ENCODE results near the gene TMEM98. TPM values are rescaled to one million over a fixed set of nuclear protein-coding genes. Genes with fewer than 3 reads are reported as not detected.
A peak's percentile ranks its signal among the peaks of the same experiment; 100 is the strongest.

The TMEM98 gene
- total RNA-seq, 6 donors from 2014 or later = 35.6 to 101 (median 58.5) TPM

- no peaks in the 10 kb centered on the region for H3K36me3 ChIP-seq
- no peaks in the 10 kb centered on the region for H3K27me3 ChIP-seq
- TF ChIP-seq POLR2AphosphoS5 (IDR thresholded peaks at IDR 0.05) (no peak), EP300 (IDR thresholded peaks at IDR 0.05) (no peak), POLR2A (IDR thresholded peaks at IDR 0.05) (no peak)
- TF ChIP-seq, protein P1, sequence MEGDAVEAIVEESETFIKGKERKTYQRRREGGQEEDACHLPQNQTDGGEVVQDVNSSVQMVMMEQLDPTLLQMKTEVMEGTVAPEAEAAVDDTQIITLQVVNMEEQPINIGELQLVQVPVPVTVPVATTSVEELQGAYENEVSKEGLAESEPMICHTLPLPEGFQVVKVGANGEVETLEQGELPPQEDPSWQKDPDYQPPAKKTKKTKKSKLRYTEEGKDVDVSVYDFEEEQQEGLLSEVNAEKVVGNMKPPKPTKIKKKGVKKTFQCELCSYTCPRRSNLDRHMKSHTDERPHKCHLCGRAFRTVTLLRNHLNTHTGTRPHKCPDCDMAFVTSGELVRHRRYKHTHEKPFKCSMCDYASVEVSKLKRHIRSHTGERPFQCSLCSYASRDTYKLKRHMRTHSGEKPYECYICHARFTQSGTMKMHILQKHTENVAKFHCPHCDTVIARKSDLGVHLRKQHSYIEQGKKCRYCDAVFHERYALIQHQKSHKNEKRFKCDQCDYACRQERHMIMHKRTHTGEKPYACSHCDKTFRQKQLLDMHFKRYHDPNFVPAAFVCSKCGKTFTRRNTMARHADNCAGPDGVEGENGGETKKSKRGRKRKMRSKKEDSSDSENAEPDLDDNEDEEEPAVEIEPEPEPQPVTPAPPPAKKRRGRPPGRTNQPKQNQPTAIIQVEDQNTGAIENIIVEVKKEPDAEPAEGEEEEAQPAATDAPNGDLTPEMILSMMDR (IDR thresholded peaks at IDR 0.05) = no peak
- H3K9me3 ChIP-seq = no peaks in the 10 kb centered on the region
- H3K27ac ChIP-seq = no peak overlapping the region
- H3K4me1 ChIP-seq = no peaks in the 10 kb centered on the region
- ATAC-seq (ENCODE audit: low FRiP score in 2 of 2) = no peak
- no peak for DNase-seq
- no peak overlapping the region for H3K4me3 ChIP-seq
These were observed 25.1 kb downstream of the TMEM98 start for GRCh38 chr17:32953045-32953444.

GRCh38 chr17:32953857-32954256 lies 25.9 kb downstream of the TMEM98 start:
- Histone ChIP-seq H3K27me3 (no peaks in the 10 kb centered on the region), H3K27ac (no peak overlapping the region), H3K9me3 (no peaks in the 10 kb centered on the region), H3K4me1 (no peaks in the 10 kb centered on the region), H3K36me3 (no peaks in the 10 kb centered on the region), H3K4me3 (no peak overlapping the region)
- ATAC-seq (ENCODE audit: low FRiP score in 2 of 2) = no peak
- TF ChIP-seq POLR2AphosphoS5 (IDR thresholded peaks at IDR 0.05) (no peak), EP300 (IDR thresholded peaks at IDR 0.05) (no peak), POLR2A (IDR thresholded peaks at IDR 0.05) (no peak)
- TF ChIP-seq, protein P1 (IDR thresholded peaks at IDR 0.05) = no peak
- no peak for DNase-seq
- WGBS, 2 donors = 89 to 95% methylated on average over 2 of the region's 2 CpGs

DNA sequence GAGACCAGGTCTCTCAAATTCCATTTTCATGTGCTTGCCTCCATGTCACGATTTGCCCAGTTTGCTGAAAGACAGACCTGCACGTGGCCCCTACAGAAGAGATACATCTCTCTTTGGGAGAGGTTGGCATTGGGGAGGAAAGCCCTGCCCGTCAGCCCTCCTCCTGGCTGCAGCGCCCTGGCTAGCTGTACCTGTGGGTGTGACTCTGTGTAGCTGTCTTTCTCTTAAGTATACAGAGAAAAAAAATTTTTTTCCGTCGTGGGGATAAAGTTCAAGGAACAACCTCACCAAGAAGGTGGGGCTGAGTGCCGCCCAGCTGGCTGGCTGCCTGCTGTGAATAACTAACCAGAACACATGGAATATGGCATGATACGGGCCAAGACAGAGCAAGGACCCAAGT lies 26.5 kb downstream of the TMEM98 start:
- H3K4me1 ChIP-seq = no peaks in the 10 kb centered on the region
- DNase-seq (peak in 1 of 2 donors; percentile 32), ATAC-seq (ENCODE audit: low FRiP score in 2 of 2) (no peak)
- no peak overlapping the region for H3K4me3 ChIP-seq
- no peaks in the 10 kb centered on the region for H3K36me3 ChIP-seq
- no peak for TF ChIP-seq POLR2AphosphoS5 (IDR thresholded peaks at IDR 0.05)
- TF ChIP-seq, protein P1 (IDR thresholded peaks at IDR 0.05) = no peak
- TF ChIP-seq POLR2A (IDR thresholded peaks at IDR 0.05) = no peak
- no peak for TF ChIP-seq EP300 (IDR thresholded peaks at IDR 0.05)
- no peaks in the 10 kb centered on the region for H3K9me3 ChIP-seq
- H3K27me3 ChIP-seq = no peaks in the 10 kb centered on the region
- H3K27ac ChIP-seq = no peak overlapping the region
- 53 to 56% methylated on average over 8 of the region's 8 CpGs for WGBS, 2 donors

DNA sequence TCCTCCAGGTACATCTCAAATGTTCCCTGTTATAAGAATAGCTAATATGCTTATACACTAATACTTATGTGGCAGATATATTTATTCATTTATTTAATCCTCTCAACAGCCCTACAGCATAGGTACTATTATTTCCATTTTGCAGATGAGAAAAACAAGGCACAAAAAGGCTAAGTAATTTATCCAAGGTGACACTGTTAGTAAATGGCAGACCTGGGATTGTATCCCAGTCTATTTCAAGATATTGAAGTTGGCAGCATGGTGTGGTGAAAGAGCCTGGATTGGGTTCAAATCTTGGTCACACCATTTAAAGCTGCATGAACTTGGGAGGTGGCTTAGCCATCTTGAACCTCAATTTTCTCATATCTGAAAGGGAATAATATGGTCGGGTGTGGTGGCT lies 27.2 kb downstream of the TMEM98 start:
- Histone ChIP-seq H3K36me3 (no peaks in the 10 kb centered on the region), H3K4me1 (no peaks in the 10 kb centered on the region), H3K27me3 (no peaks in the 10 kb centered on the region), H3K9me3 (no peaks in the 10 kb centered on the region), H3K27ac (no peak overlapping the region), H3K4me3 (no peak overlapping the region)
- no peak for TF ChIP-seq EP300 (IDR thresholded peaks at IDR 0.05)
- TF ChIP-seq, protein P1 (IDR thresholded peaks at IDR 0.05) = no peak
- DNase-seq (no peak), ATAC-seq (ENCODE audit: low FRiP score in 2 of 2) (no peak)
- 81 to 100% methylated on average over 1 of the region's 1 CpG for WGBS, 2 donors

- no peaks in the 10 kb centered on the region for H3K9me3 ChIP-seq
- no peaks in the 10 kb centered on the region for H3K4me1 ChIP-seq
- H3K36me3 ChIP-seq = no peaks in the 10 kb centered on the region
- TF ChIP-seq POLR2AphosphoS5 (IDR thresholded peaks at IDR 0.05) (no peak), EP300 (IDR thresholded peaks at IDR 0.05) (no peak), POLR2A (IDR thresholded peaks at IDR 0.05) (no peak)
- TF ChIP-seq, protein P1 (IDR thresholded peaks at IDR 0.05) = no peak
- H3K4me3 ChIP-seq = no peak overlapping the region
- no peak for ATAC-seq (ENCODE audit: low FRiP score in 2 of 2)
- no peak for DNase-seq
- 72 to 79% methylated on average over 5 of the region's 5 CpGs for WGBS, 2 donors
- no peak overlapping the region for H3K27ac ChIP-seq
- no peaks in the 10 kb centered on the region for H3K27me3 ChIP-seq
These were observed 28.5 kb downstream of the TMEM98 start for GRCh38 chr17:32956240-32956970.
